Fibroblast of lung (primary cell): ENCODE data around the gene PLPPR2. TPM values are rescaled to one million over a fixed set of nuclear protein-coding genes. Genes with fewer than 3 reads are reported as not detected.

Experiments
- DNase-seq, 2 donors: peaks; one replicate each; pipeline versions ENCODE4 v3.0.0 to v3.0.0-alpha.2; 2010; ENCODE audit warnings: low read depth in 2 of 2
- H2AFZ ChIP-seq: 2 replicates; pipeline ENCODE4 v1.5.1; 2012; ENCODE audit warnings: low read length, control low read depth, inconsistent platforms
- H3K27ac ChIP-seq: 2 replicates; pipeline ENCODE4 v1.5.1; 2011; ENCODE audit warnings: low read length, control low read depth; ENCODE audit not compliant: insufficient read depth
- H3K27me3 ChIP-seq: 2 replicates; pipeline ENCODE4 v1.5.1; 2011; ENCODE audit warnings: mild to moderate bottlenecking, low read length; ENCODE audit not compliant: control insufficient read depth, insufficient read depth
- H3K36me3 ChIP-seq: 2 replicates; pipeline ENCODE4 v1.5.1; 2011; ENCODE audit warnings: low read length; ENCODE audit not compliant: control insufficient read depth, insufficient read depth
- H3K4me1 ChIP-seq: 2 replicates; pipeline ENCODE4 v1.5.1; 2011; ENCODE audit warnings: low read length; ENCODE audit not compliant: control insufficient read depth, insufficient read depth; ENCODE audit errors: extremely low read depth
- H3K4me2 ChIP-seq: 2 replicates; pipeline ENCODE4 v1.5.1; 2011; ENCODE audit warnings: low read length, control low read depth; ENCODE audit not compliant: insufficient read depth; ENCODE audit errors: extremely low read depth
- H3K4me3 ChIP-seq, 4 experiments: fragments of 200-600 bp in 1 of 4; sonication (generic) in 1 of 4; replicated peaks in 1 of 4; 2 replicates each; pipeline ENCODE4 v1.5.1; 2011 to 2016; ENCODE audit warnings: low read length in 4 of 4, low read depth in 3 of 4, mild to moderate bottlenecking in 3 of 4, control low read depth in 2 of 4, inconsistent platforms in 1 of 4, mixed read lengths in 1 of 4; ENCODE audit not compliant: insufficient read depth in 1 of 4; ENCODE audit errors: control extremely low read depth in 1 of 4
- H3K79me2 ChIP-seq: 2 replicates; pipeline ENCODE4 v1.5.1; 2012; ENCODE audit warnings: mild to moderate bottlenecking, low read length, inconsistent platforms; ENCODE audit not compliant: control insufficient read depth, insufficient read depth
- H3K9ac ChIP-seq: 2 replicates; pipeline ENCODE4 v1.5.1; 2011; ENCODE audit warnings: mild to moderate bottlenecking, low read length, control low read depth; ENCODE audit not compliant: insufficient read depth
- H3K9me3 ChIP-seq: 2 replicates; pipeline ENCODE4 v1.5.1; 2012; ENCODE audit warnings: low read depth, low read length; ENCODE audit not compliant: control insufficient read depth, insufficient read depth
- H4K20me1 ChIP-seq: 2 replicates; pipeline ENCODE4 v1.5.1; 2011; ENCODE audit warnings: low read length; ENCODE audit not compliant: control insufficient read depth, insufficient read depth; ENCODE audit errors: extremely low read depth
- EZH2 ChIP-seq: IDR thresholded peaks from 2 replicates; pipeline ENCODE4 v1.5.1; 2012; ENCODE audit warnings: low read length, control low read depth, mild to moderate bottlenecking; ENCODE audit errors: missing control alignments
- polyA plus RNA-seq, 2 donors: library from polyadenylated mRNA; depleted of rRNA in 1 of 2; stranded (reverse) in 1 of 2; unstranded in 1 of 2; fragments of >200 nt; gene quantifications; 2 replicates each; pipeline ENCODE4 v1.2.1, GENCODE V29; 2011 to 2012; ENCODE audit warnings: missing spikeins in 1 of 2
- total RNA-seq: library from RNA; depleted of rRNA; stranded (reverse); fragments of >200 nt; gene quantifications from 2 replicates; pipeline ENCODE4 v1.2.1, GENCODE V29; 2014
- TF ChIP-seq, protein P1 (sequence below), 2 donors: IDR thresholded peaks in 1 of 2; conservative IDR thresholded peaks in 1 of 2; 1 replicate in 1 of 2; 2 replicates in 1 of 2; pipeline ENCODE4 v1.5.1; 2011 to 2012; ENCODE audit warnings: low read length in 2 of 2, control low read depth in 1 of 2, inconsistent platforms in 1 of 2, low read depth in 1 of 2, mild to moderate bottlenecking in 1 of 2

The PLPPR2 gene
- total and polyA plus RNA-seq, 2 donors (not counting 1 experiment from before 2014, with no cell fraction given), result 13.0 to 21.2 TPM

GRCh38 chr19:11321191-11322126 is 33.8 kb upstream of the PLPPR2 start:
- H3K36me3 ChIP-seq, result no peaks in the 10 kb centered on the region
- no peak overlapping the region for H3K4me2 ChIP-seq
- H4K20me1 ChIP-seq, result no peaks in the 10 kb centered on the region
- H3K4me1 ChIP-seq, result peaks cover 14% of the 10 kb centered on the region
- no peak overlapping the region for H3K27ac ChIP-seq
- H3K27me3 ChIP-seq, result no peaks in the 10 kb centered on the region
- TF ChIP-seq, protein P1, sequence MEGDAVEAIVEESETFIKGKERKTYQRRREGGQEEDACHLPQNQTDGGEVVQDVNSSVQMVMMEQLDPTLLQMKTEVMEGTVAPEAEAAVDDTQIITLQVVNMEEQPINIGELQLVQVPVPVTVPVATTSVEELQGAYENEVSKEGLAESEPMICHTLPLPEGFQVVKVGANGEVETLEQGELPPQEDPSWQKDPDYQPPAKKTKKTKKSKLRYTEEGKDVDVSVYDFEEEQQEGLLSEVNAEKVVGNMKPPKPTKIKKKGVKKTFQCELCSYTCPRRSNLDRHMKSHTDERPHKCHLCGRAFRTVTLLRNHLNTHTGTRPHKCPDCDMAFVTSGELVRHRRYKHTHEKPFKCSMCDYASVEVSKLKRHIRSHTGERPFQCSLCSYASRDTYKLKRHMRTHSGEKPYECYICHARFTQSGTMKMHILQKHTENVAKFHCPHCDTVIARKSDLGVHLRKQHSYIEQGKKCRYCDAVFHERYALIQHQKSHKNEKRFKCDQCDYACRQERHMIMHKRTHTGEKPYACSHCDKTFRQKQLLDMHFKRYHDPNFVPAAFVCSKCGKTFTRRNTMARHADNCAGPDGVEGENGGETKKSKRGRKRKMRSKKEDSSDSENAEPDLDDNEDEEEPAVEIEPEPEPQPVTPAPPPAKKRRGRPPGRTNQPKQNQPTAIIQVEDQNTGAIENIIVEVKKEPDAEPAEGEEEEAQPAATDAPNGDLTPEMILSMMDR (conservative IDR thresholded peaks at IDR 0.05 in 1 of 2, IDR thresholded peaks at IDR 0.05 in 1 of 2; ENCODE audit: low read depth in 1 of 2, low read length in 2 of 2), result no peak
- no peak for TF ChIP-seq EZH2
- no peak for DNase-seq
- no peak overlapping the region for H3K4me3 ChIP-seq
- no peak overlapping the region for H3K9ac ChIP-seq
- H3K9me3 ChIP-seq, result no peaks in the 10 kb centered on the region
- H2AFZ ChIP-seq, result no peak overlapping the region
- no peaks in the 10 kb centered on the region for H3K79me2 ChIP-seq

- Histone ChIP-seq H3K4me1 (peaks cover 14% of the 10 kb centered on the region), H3K4me3 (no peak overlapping the region), H3K9me3 (no peaks in the 10 kb centered on the region), H3K79me2 (no peaks in the 10 kb centered on the region), H3K9ac (no peak overlapping the region), H3K27me3 (no peaks in the 10 kb centered on the region), H3K4me2 (no peak overlapping the region), H3K36me3 (no peaks in the 10 kb centered on the region), H4K20me1 (no peaks in the 10 kb centered on the region), H2AFZ (no peak overlapping the region), H3K27ac (no peak overlapping the region)
- TF ChIP-seq, protein P1 (conservative IDR thresholded peaks at IDR 0.05 in 1 of 2, IDR thresholded peaks at IDR 0.05 in 1 of 2; ENCODE audit: low read depth in 1 of 2, low read length in 2 of 2), result no peak
- TF ChIP-seq EZH2, result no peak
- DNase-seq, result no peak
These were observed 32.8 kb upstream of the PLPPR2 start for GRCh38 chr19:11322269-11323024.

- peak overlapping the region; percentile 20 for H3K9ac ChIP-seq
- H3K9me3 ChIP-seq, result no peaks in the 10 kb centered on the region
- no peaks in the 10 kb centered on the region for H3K36me3 ChIP-seq
- peaks cover 14% of the 10 kb centered on the region for H3K4me1 ChIP-seq
- TF ChIP-seq, protein P1 (conservative IDR thresholded peaks at IDR 0.05 in 1 of 2, IDR thresholded peaks at IDR 0.05 in 1 of 2; ENCODE audit: low read depth in 1 of 2, low read length in 2 of 2), result peak in 1 of 2 donors; percentile 6
- TF ChIP-seq EZH2, result no peak
- no peak for DNase-seq
- no peaks in the 10 kb centered on the region for H4K20me1 ChIP-seq
- H2AFZ ChIP-seq, result no peak overlapping the region
- peak overlapping the region in 1 of 4 experiments; percentile 20 for H3K4me3 ChIP-seq
- peak overlapping the region; percentile 70 for H3K27ac ChIP-seq
- no peaks in the 10 kb centered on the region for H3K79me2 ChIP-seq
- H3K4me2 ChIP-seq, result peak overlapping the region; percentile 64
- H3K27me3 ChIP-seq, result no peaks in the 10 kb centered on the region
These were observed 31.6 kb upstream of the PLPPR2 start for GRCh38 chr19:11323601-11324078.
